Lower leg skin (tissue), 4 donors: ENCODE measurements around the gene KIRREL3. TPM values are rescaled to one million over a fixed set of nuclear protein-coding genes. Genes with fewer than 3 reads are reported as not detected.

Experiments used
- DNase-seq, 2 donors: peaks; one replicate each; pipeline ENCODE4 v3.0.0-alpha.2; 2019; ENCODE audit warnings: low spot score in 2 of 2
- H3K4me3 ChIP-seq: fragments of 200-600 bp; sonication (generic); 2 replicates; pipeline ENCODE4 v1.5.1; 2017; ENCODE audit warnings: mild to moderate bottlenecking, low read depth; ENCODE audit not compliant: poor library complexity, severe bottlenecking
- CTCF ChIP-seq, 3 donors: fragments of 450-650 bp; IDR thresholded peaks; one replicate each; pipeline ENCODE4 v1.5.1; 2016; ENCODE audit warnings: antibody characterized with exemption in 3 of 3, mild to moderate bottlenecking in 3 of 3, moderate library complexity in 2 of 3
- POLR2A ChIP-seq, 2 donors: fragments of 450-650 bp; IDR thresholded peaks; one replicate each; pipeline ENCODE4 v1.6.1; 2016 to 2017; ENCODE audit warnings: antibody characterized with exemption in 2 of 2, mild to moderate bottlenecking in 1 of 2, moderate library complexity in 1 of 2
- WGBS, 2 donors: methylation state at CpG; one replicate each; pipeline ENCODE4 v1.1.5; 2018; 5-methylcytosine and 5-hydroxymethylcytosine counted together
- intact Hi-C: fragments of 100-400 bp; cut with DNase I; formaldehyde crosslinking; loops from one replicate; pipeline ENCODE4 v1.15.0; 2023; ENCODE audit warnings: low total_unique reads
- total RNA-seq, 4 donors: library from RNA; depleted of rRNA; stranded (reverse); fragments of >200 nt; gene quantifications; one replicate each; pipeline ENCODE4 v1.1.0, GENCODE V29; 2016

The KIRREL3 gene
- total RNA-seq, 4 donors from 2014 or later: 0.13 TPM; not detected in 3

DNA sequence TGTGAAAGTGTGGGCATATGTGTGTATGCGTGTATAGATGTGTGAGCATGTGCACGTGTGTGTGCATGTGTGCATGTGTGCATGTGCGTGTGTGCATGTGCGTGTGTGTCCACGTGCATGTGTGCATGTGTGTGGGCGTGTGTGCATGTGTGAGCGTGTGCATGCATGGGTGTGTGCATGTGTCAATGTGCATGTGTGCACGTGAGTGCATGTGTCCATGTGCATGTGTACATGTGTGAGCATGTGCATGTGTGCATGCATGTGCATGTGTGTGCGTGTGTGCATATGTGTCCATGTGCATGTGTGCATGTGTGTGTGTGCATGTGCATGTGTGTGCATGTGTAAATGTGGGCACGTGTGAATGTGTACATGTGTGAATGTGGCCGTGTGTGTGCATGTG is 549.8 kb downstream of the KIRREL3 start:
- H3K4me3 ChIP-seq: no peak overlapping the region
- intact Hi-C loops: no loop called here
- TF ChIP-seq POLR2A (IDR thresholded peaks at IDR 0.05) (no peak), CTCF (IDR thresholded peaks at IDR 0.05) (no peak)
- DNase-seq: no peak
- 93 to 95% methylated on average over 11 of the region's 11 CpGs for whole genome bisulfite sequencing, 2 donors

DNA sequence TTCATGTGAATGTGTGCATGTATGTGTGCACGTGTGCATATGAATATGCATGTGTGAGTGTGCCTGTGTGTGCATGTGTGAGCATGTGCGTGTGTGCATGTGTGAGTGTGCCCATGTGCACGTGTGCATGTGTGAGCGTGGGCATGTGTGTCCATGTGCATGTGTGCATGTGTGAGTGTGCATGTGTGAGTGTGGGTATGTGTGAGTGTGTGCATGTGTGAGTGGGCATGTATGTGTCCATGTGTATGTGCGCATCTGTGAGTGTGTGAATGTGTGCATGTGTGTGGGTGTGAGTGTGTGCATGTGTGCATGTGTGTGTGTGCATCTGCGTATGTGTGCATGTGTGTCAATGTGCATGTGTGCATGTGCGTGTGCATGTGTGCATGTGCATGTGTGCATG is 550.4 kb downstream of the KIRREL3 start:
- no peak overlapping the region for H3K4me3 ChIP-seq
- 85 to 99% methylated on average over 7 of the region's 7 CpGs for WGBS, 2 donors
- TF ChIP-seq POLR2A (IDR thresholded peaks at IDR 0.05) (no peak), CTCF (IDR thresholded peaks at IDR 0.05) (no peak)
- intact Hi-C loops: no loop called here
- no peak for DNase-seq

- TF ChIP-seq POLR2A (IDR thresholded peaks at IDR 0.05): no peak
- TF ChIP-seq CTCF (IDR thresholded peaks at IDR 0.05): no peak
- no peak overlapping the region for H3K4me3 ChIP-seq
- no peak for DNase-seq
- intact Hi-C loops: no loop called here
- 83 to 92% methylated on average over 9 to 10 of the region's 10 CpGs for WGBS, 2 donors
These were observed 554.0 kb downstream of the KIRREL3 start for GRCh38 chr11:126446581-126446980.

- 69 to 70% methylated on average over 7 of the region's 7 CpGs for WGBS, 2 donors
- TF ChIP-seq POLR2A (IDR thresholded peaks at IDR 0.05): no peak
- no peak for TF ChIP-seq CTCF (IDR thresholded peaks at IDR 0.05)
- DNase-seq: no peak
- H3K4me3 ChIP-seq: no peak overlapping the region
- intact Hi-C loops: no loop called here
These were observed 556.5 kb downstream of the KIRREL3 start for GRCh38 chr11:126444072-126444471.

GRCh38 chr11:126443120-126443519 is 557.5 kb downstream of the KIRREL3 start:
- TF ChIP-seq POLR2A (IDR thresholded peaks at IDR 0.05): no peak
- TF ChIP-seq CTCF (IDR thresholded peaks at IDR 0.05): no peak
- H3K4me3 ChIP-seq: no peak overlapping the region
- WGBS, 2 donors: 60 to 71% methylated on average over 13 of the region's 13 CpGs
- intact Hi-C loops: no loop called here
- DNase-seq: no peak

DNA sequence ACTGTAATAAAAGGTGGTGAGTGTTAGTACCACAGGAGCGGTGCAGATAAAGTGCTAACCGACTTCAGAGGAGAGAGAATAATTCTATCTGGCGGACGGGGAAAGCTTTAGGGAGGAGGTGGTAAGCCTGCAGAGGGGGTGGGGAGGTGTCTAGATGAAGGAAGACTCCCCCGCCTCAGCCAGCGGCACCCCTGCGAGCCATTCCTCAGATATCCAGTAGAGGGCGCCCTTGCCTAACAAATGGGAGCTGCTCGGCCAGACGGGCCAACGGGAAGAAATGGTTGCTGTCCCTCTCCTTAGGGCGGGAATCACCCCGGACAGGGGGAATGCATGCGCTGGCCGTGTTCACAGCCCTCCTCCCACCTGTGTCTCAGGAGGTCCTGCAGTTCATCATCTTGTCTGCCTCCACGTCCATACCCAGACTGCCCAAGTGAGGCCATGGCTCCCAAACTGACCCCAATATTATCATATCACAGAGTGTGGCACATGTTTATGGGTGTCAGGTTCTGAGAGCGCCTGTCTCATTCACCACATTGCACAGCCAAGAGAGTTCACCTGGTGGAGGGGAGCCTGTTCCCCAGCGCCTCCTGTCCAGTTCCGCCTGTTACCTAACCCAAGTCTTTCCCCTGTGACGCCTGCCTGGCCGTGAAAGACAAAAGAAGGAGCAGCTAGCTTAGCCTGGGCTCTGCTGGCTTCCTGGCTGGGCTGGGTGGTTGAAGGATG is 559.6 kb downstream of the KIRREL3 start:
- intact Hi-C loops: no loop called here
- DNase-seq: peak; percentile 70 to 95
- no peak for TF ChIP-seq POLR2A (IDR thresholded peaks at IDR 0.05)
- peak in 1 of 3 donors; percentile 92 for TF ChIP-seq CTCF (IDR thresholded peaks at IDR 0.05)
- WGBS, 2 donors: 23% methylated on average over 21 of the region's 21 CpGs
- H3K4me3 ChIP-seq: no peak overlapping the region
